Activated T-helper 1 cell treated with anti-CD3 and anti-CD28 coated beads, Interleukin-12 subunit alpha, Interleukin-12 subunit beta, Interleukin-2, Interleukin-4 antibody, amounts not matched to agents 30 ng/mL and 10 ng/mL and 1 ng/mL, durations not matched to agents 14 hours and 24 hours and 36 hours (primary cell): ENCODE measurements around the gene NUDT8. TPM values are rescaled to one million over a fixed set of nuclear protein-coding genes. Genes with fewer than 3 reads are reported as not detected.
A peak's percentile ranks its signal among the peaks of the same experiment; 100 is the strongest.
"Not testable (repeated sequence)": the region's sequence is repeated elsewhere in the genome, so short reads cannot be mapped to it uniquely, and the experiment has no call there.

Experiments used
- DNase-seq: peaks from one replicate; pipeline ENCODE4 v3.0.0; 2021; ENCODE audit warnings: low spot score
- H3K27ac Mint-ChIP-seq: one replicate; pipeline ENCODE4 v1.8.0; 2021; ENCODE audit warnings: mild to moderate bottlenecking, mixed read lengths
- H3K27me3 Mint-ChIP-seq: one replicate; pipeline ENCODE4 v1.8.0; 2022; ENCODE audit warnings: mild to moderate bottlenecking, moderate library complexity, mixed read lengths; ENCODE audit not compliant: insufficient read depth
- H3K36me3 Mint-ChIP-seq: one replicate; pipeline ENCODE4 v1.8.0; 2021; ENCODE audit warnings: low read depth, mixed read lengths
- H3K4me1 Mint-ChIP-seq: one replicate; pipeline ENCODE4 v1.8.0; 2021; ENCODE audit warnings: low read depth, mixed read lengths
- H3K4me3 Mint-ChIP-seq: one replicate; pipeline ENCODE4 v1.8.0; 2021; ENCODE audit warnings: mild to moderate bottlenecking, moderate library complexity, mixed read lengths
- H3K9me3 Mint-ChIP-seq: one replicate; pipeline ENCODE4 v1.8.0; 2021; ENCODE audit warnings: mixed read lengths
- intact Hi-C: fragments of 100-400 bp; cut with micrococcal nuclease; formaldehyde crosslinking; loops from one replicate; pipeline ENCODE4 v1.15.1; 2024
- total RNA-seq: library from RNA; stranded (reverse); gene quantifications from 2 replicates; pipeline ENCODE4 v1.2.3, GENCODE V29; 2022

The NUDT8 gene
- total RNA-seq, 1 donor from 2014 or later, result 19.9 TPM

DNA sequence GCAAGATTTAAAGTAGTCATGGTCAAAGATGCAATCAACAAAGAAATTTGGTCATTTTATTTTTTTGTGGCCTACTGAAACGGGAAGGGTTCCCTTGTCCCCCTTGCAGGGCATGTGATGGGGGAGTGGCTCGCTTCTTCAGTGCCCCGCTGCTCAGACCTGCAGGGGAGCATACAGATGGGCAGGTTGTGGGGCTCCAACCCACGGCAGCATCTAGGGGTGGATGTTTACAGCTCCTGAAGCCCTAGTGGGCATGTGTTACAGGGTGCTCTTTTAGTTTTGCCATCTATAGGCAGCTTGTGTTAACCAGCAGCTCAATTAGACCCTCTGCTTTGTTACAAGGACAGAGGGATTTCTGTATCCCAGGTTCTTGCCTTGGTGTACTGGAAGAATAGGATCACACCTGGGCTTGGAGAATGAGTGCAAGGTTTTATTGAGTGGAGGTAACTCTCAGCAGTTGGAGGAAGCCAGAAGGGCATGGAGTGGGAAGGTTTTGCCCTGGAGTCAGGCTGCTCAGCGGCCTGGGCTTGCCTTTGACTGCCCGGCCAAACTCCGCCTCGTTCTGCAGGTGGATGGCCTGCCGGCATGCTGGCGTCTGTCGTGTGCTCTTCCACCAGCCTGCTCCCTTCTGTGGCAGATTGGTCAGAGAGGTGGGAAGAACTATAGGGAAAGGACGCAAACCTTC lies 36.7 kb downstream of the NUDT8 start:
- Mint-ChIP-seq H3K4me1 (no peaks in the 10 kb centered on the region), H3K36me3 (peaks cover 2% of the 10 kb centered on the region), H3K27ac (no peak overlapping the region), H3K9me3 (no peaks in the 10 kb centered on the region), H3K27me3 (peaks cover 10% of the 10 kb centered on the region), H3K4me3 (no peak overlapping the region)
- intact Hi-C loops, result no loop called here
- no peak for DNase-seq

- not testable (repeated sequence) for H3K4me3 Mint-ChIP-seq, H3K27ac Mint-ChIP-seq, DNase-seq, H3K9me3 Mint-ChIP-seq
- peaks cover 24% of the 10 kb centered on the region for H3K36me3 Mint-ChIP-seq
- peaks cover 15% of the 10 kb centered on the region for H3K4me1 Mint-ChIP-seq
- intact Hi-C loops, result loop anchor here (10.0 kb wide), 1 partner anchor 234 kb away; the partner anchor contains the start of gene POLD4
- H3K27me3 Mint-ChIP-seq, result peaks cover 10% of the 10 kb centered on the region
Observed at GRCh38 chr11:67588899-67589415, 40.8 kb downstream of the NUDT8 start.

- Mint-ChIP-seq H3K36me3 (peaks cover 25% of the 10 kb centered on the region), H3K4me3 (no peak overlapping the region), H3K9me3 (peaks cover 5% of the 10 kb centered on the region), H3K27ac (no peak overlapping the region), H3K4me1 (peaks cover 19% of the 10 kb centered on the region), H3K27me3 (peaks cover 7% of the 10 kb centered on the region)
- no peak for DNase-seq
- intact Hi-C loops, result loop anchor here (10.0 kb wide), 1 partner anchor 233 kb away; the partner anchor contains the start of gene POLD4
Observed at GRCh38 chr11:67588136-67588503, 41.6 kb downstream of the NUDT8 start.

GRCh38 chr11:67586568-67587250 lies 43.0 kb downstream of the NUDT8 start:
- DNase-seq, result no peak
- no peak overlapping the region for H3K4me3 Mint-ChIP-seq
- H3K27me3 Mint-ChIP-seq, result peaks cover 5% of the 10 kb centered on the region
- H3K9me3 Mint-ChIP-seq, result peaks cover 5% of the 10 kb centered on the region
- peaks cover 25% of the 10 kb centered on the region for H3K36me3 Mint-ChIP-seq
- H3K27ac Mint-ChIP-seq, result peak overlapping the region; percentile 53
- peaks cover 32% of the 10 kb centered on the region for H3K4me1 Mint-ChIP-seq
- intact Hi-C loops, result loop anchor here (10.0 kb wide), 1 partner anchor 232 kb away; the partner anchor contains the start of gene POLD4

DNA sequence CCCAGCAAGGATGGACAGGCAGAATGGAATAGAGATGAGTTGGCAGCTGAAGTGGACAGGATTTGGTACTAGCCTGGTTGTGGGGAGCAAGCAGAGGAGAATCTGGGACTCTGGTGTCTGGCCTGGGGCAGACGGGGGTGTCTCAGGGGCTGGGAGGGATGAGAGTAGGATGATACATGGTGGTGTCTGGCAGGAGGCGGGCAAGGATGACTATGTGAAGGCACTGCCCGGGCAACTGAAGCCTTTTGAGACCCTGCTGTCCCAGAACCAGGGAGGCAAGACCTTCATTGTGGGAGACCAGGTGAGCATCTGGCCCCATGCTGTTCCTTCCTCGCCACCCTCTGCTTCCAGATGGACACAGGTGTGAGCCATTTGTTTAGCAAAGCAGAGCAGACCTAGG lies 43.8 kb downstream of the NUDT8 start:
- intact Hi-C loops, result loop anchor here (10.0 kb wide), 1 partner anchor 231 kb away; the partner anchor contains the start of gene POLD4
- H3K27ac Mint-ChIP-seq, result peak overlapping the region; percentile 4
- peaks cover 5% of the 10 kb centered on the region for H3K27me3 Mint-ChIP-seq
- peaks cover 34% of the 10 kb centered on the region for H3K4me1 Mint-ChIP-seq
- peak overlapping the region; percentile 81 for H3K4me3 Mint-ChIP-seq
- DNase-seq, result no peak
- H3K36me3 Mint-ChIP-seq, result peaks cover 25% of the 10 kb centered on the region
- peaks cover 5% of the 10 kb centered on the region for H3K9me3 Mint-ChIP-seq

DNA sequence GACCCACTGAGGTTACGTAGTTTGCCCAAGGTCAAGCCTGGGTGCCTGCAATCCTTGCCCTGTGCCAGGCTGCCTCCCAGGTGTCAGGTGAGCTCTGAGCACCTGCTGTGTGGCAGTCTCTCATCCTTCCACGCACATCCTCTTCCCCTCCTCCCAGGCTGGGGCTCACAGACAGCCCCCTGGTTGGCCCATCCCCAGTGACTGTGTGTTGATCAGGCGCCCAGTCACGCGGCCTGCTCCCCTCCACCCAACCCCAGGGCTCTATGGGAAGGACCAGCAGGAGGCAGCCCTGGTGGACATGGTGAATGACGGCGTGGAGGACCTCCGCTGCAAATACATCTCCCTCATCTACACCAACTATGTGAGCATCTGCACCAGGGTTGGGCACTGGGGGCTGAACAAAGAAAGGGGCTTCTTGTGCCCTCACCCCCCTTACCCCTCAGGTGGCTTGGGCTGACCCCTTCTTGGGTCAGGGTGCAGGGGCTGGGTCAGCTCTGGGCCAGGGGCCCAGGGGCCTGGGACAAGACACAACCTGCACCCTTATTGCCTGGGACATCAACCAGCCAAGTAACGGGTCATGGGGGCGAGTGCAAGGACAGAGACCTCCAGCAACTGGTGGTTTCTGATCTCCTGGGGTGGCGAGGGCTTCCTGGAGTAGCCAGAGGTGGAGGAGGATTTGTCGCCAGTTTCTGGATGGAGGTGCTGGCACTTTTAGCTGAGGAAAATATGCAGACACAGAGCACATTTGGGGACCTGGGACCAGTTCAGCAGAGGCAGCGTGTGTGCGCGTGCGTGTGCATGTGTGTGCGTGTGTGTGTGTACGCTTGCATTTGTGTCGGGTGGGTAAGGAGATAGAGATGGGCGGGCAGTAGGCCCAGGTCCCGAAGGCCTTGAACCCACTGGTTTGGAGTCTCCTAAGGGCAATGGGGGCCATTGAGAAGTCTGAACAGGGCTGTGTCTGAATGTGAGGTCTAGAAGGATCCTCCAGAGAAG lies 44.6 kb downstream of the NUDT8 start:
- Mint-ChIP-seq H3K4me1 (peaks cover 34% of the 10 kb centered on the region), H3K4me3 (peak overlapping the region; percentile 81), H3K27me3 (peaks cover 9% of the 10 kb centered on the region), H3K36me3 (peaks cover 25% of the 10 kb centered on the region), H3K27ac (peak overlapping the region; percentile 76), H3K9me3 (peaks cover 5% of the 10 kb centered on the region)
- intact Hi-C loops, result loop anchor here (10.0 kb wide), 1 partner anchor 230 kb away; the partner anchor contains the start of gene POLD4
- no peak for DNase-seq

DNA sequence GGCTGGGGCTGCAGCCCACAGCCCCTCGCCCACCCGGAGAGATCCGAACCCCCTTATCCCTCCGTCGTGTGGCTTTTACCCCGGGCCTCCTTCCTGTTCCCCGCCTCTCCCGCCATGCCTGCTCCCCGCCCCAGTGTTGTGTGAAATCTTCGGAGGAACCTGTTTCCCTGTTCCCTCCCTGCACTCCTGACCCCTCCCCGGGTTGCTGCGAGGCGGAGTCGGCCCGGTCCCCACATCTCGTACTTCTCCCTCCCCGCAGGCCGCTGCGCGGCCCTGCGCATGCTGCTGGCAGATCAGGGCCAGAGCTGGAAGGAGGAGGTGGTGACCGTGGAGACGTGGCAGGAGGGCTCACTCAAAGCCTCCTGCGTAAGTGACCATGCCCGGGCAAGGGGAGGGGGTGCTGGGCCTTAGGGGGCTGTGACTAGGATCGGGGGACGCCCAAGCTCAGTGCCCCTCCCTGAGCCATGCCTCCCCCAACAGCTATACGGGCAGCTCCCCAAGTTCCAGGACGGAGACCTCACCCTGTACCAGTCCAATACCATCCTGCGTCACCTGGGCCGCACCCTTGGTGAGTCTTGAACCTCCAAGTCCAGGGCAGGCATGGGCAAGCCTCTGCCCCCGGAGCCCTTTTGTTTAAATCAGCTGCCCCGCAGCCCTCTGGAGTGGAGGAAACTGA lies 45.4 kb downstream of the NUDT8 start:
- peaks cover 43% of the 10 kb centered on the region for H3K4me1 Mint-ChIP-seq
- H3K27ac Mint-ChIP-seq, result peak overlapping the region; percentile 76
- intact Hi-C loops, result loop anchor here (10.0 kb wide), 1 partner anchor 230 kb away; the partner anchor contains the start of gene POLD4
- peak overlapping the region; percentile 81 for H3K4me3 Mint-ChIP-seq
- H3K9me3 Mint-ChIP-seq, result peaks cover 5% of the 10 kb centered on the region
- peak; percentile 18 for DNase-seq
- H3K27me3 Mint-ChIP-seq, result peaks cover 14% of the 10 kb centered on the region
- H3K36me3 Mint-ChIP-seq, result peaks cover 25% of the 10 kb centered on the region

- Mint-ChIP-seq H3K27ac (peak within 1 kb of the TSS; percentile 87), H3K9me3 (peaks cover 5% of the 10 kb centered on the region), H3K27me3 (peaks cover 18% of the 10 kb centered on the region), H3K4me3 (peak within 1 kb of the TSS; percentile 90), H3K4me1 (peaks cover 47% of the 10 kb centered on the region), H3K36me3 (peaks cover 25% of the 10 kb centered on the region)
- intact Hi-C loops, result loop anchor here (1.0 to 10.0 kb wide), 3 partner anchors 23 to 229 kb away; partner anchors contain the start of genes NDUFV1, NUDT8 and POLD4
- peak; percentile 74 for DNase-seq
Observed at GRCh38 chr11:67583247-67584204, 46.2 kb downstream of the NUDT8 start, which contains the start of gene GSTP1. Gene GSTP1, plus strand, starts transcription at chr11:67583812. Its CDS starts 32 bp downstream, at chr11:67583844.

GRCh38 chr11:67582011-67582410 lies 47.7 kb downstream of the NUDT8 start:
- H3K27ac Mint-ChIP-seq, result no peak overlapping the region
- H3K4me1 Mint-ChIP-seq, result peaks cover 47% of the 10 kb centered on the region
- peaks cover 18% of the 10 kb centered on the region for H3K27me3 Mint-ChIP-seq
- H3K36me3 Mint-ChIP-seq, result peaks cover 19% of the 10 kb centered on the region
- peaks cover 5% of the 10 kb centered on the region for H3K9me3 Mint-ChIP-seq
- peak overlapping the region; percentile 81 for H3K4me3 Mint-ChIP-seq
- no peak for DNase-seq
- intact Hi-C loops, result loop anchor here (10.0 kb wide), 1 partner anchor 227 kb away; the partner anchor contains the start of gene POLD4

GRCh38 chr11:67581469-67581868 lies 48.3 kb downstream of the NUDT8 start:
- no peak for DNase-seq
- Mint-ChIP-seq H3K4me1 (peaks cover 47% of the 10 kb centered on the region), H3K4me3 (peak overlapping the region; percentile 6), H3K27me3 (peaks cover 20% of the 10 kb centered on the region), H3K9me3 (peaks cover under 1% of the 10 kb centered on the region), H3K27ac (no peak overlapping the region), H3K36me3 (peaks cover 15% of the 10 kb centered on the region)
- intact Hi-C loops, result loop anchor here (10.0 kb wide), 1 partner anchor 227 kb away; the partner anchor contains the start of gene POLD4

- no peak overlapping the region for H3K4me3 Mint-ChIP-seq
- intact Hi-C loops, result no loop called here
- H3K9me3 Mint-ChIP-seq, result no peaks in the 10 kb centered on the region
- DNase-seq, result no peak
- peaks cover 26% of the 10 kb centered on the region for H3K27me3 Mint-ChIP-seq
- no peak overlapping the region for H3K27ac Mint-ChIP-seq
- no peaks in the 10 kb centered on the region for H3K36me3 Mint-ChIP-seq
- H3K4me1 Mint-ChIP-seq, result peaks cover 27% of the 10 kb centered on the region
Observed at GRCh38 chr11:67577951-67578350, 51.8 kb downstream of the NUDT8 start.
